KMS-11 (cell line): ENCODE results near the gene SLC7A8.

Experiments
- H2AFZ ChIP-seq: fragments of 200-600 bp; sonication (generic); 2 replicates; pipeline ENCODE4 v1.6.1; 2016; ENCODE audit warnings: antibody characterized with exemption, mixed run types, low read depth
- H3K27ac ChIP-seq: fragments of 200-600 bp; sonication (generic); 2 replicates; pipeline ENCODE4 v1.6.1; 2016; ENCODE audit warnings: mild to moderate bottlenecking, mixed run types
- H3K27me3 ChIP-seq: fragments of 200-600 bp; sonication (generic); 2 replicates; pipeline ENCODE4 v1.6.1; 2017; ENCODE audit warnings: mild to moderate bottlenecking, low read depth, mixed run types, moderate library complexity; ENCODE audit not compliant: insufficient read depth
- H3K36me3 ChIP-seq: fragments of 200-600 bp; sonication (generic); 2 replicates; pipeline ENCODE4 v1.6.1; 2017; ENCODE audit warnings: mild to moderate bottlenecking, mixed run types; ENCODE audit not compliant: insufficient read depth
- H3K4me1 ChIP-seq: fragments of 200-600 bp; sonication (generic); 2 replicates; pipeline ENCODE4 v1.6.1; 2016; ENCODE audit warnings: mild to moderate bottlenecking, low read depth, mixed run types; ENCODE audit not compliant: poor library complexity, severe bottlenecking
- H3K4me2 ChIP-seq: fragments of 200-600 bp; sonication (generic); 2 replicates; pipeline ENCODE4 v1.7.0; 2016; ENCODE audit warnings: mild to moderate bottlenecking, mixed run types
- H3K4me3 ChIP-seq: fragments of 200-600 bp; sonication (generic); IDR thresholded peaks from 2 replicates; pipeline ENCODE4 v1.6.1; 2017; ENCODE audit warnings: low read depth, low read length, mixed read lengths; ENCODE audit not compliant: insufficient read depth
- H3K79me2 ChIP-seq: fragments of 200-600 bp; sonication (generic); 2 replicates; pipeline ENCODE4 v1.6.1; 2016; ENCODE audit warnings: low read depth, mixed run types; ENCODE audit not compliant: insufficient read depth
- H3K9ac ChIP-seq: fragments of 200-600 bp; sonication (generic); 2 replicates; pipeline ENCODE4 v1.6.1; 2016; ENCODE audit warnings: mild to moderate bottlenecking, mixed run types
- H4K20me1 ChIP-seq: fragments of 200-600 bp; sonication (generic); 2 replicates; pipeline ENCODE4 v1.6.1; 2016; ENCODE audit warnings: mild to moderate bottlenecking, mixed run types; ENCODE audit not compliant: insufficient read depth
- TF ChIP-seq, protein P1 (sequence below): fragments of 200-600 bp; sonication (generic); conservative IDR thresholded peaks from 2 replicates; pipeline ENCODE4 v1.6.1; 2017; ENCODE audit warnings: low read depth, mild to moderate bottlenecking, antibody characterized with exemption, low read length, moderate library complexity, mixed read lengths

Gene SLC7A8

DNA sequence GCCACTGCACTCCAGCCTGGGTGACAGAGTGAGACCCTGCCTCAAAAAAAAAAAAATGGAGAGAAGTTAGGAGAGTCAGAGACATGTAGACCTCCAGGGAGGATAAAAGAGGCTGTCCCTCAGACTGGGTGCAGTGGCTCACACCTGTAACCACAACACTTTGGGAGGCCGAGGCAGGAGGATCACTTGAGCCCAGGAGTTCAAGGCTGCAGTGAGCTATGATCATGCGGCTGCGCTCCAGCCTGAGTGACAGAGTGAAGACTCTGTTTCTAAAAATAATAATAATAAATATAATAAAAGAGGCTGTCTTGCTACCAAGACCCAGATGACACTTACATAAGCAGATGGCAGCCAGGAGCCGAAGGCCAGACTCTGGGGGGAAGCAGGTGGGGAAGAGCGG is 18.5 kb downstream of the SLC7A8 start:
- H3K27ac ChIP-seq = no peak overlapping the region
- H3K4me3 ChIP-seq = no peak overlapping the region
- peaks cover 18% of the 10 kb centered on the region for H3K4me1 ChIP-seq
- no peak overlapping the region for H2AFZ ChIP-seq
- TF ChIP-seq, protein P1, sequence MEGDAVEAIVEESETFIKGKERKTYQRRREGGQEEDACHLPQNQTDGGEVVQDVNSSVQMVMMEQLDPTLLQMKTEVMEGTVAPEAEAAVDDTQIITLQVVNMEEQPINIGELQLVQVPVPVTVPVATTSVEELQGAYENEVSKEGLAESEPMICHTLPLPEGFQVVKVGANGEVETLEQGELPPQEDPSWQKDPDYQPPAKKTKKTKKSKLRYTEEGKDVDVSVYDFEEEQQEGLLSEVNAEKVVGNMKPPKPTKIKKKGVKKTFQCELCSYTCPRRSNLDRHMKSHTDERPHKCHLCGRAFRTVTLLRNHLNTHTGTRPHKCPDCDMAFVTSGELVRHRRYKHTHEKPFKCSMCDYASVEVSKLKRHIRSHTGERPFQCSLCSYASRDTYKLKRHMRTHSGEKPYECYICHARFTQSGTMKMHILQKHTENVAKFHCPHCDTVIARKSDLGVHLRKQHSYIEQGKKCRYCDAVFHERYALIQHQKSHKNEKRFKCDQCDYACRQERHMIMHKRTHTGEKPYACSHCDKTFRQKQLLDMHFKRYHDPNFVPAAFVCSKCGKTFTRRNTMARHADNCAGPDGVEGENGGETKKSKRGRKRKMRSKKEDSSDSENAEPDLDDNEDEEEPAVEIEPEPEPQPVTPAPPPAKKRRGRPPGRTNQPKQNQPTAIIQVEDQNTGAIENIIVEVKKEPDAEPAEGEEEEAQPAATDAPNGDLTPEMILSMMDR = no peak
- no peaks in the 10 kb centered on the region for H3K79me2 ChIP-seq
- no peaks in the 10 kb centered on the region for H4K20me1 ChIP-seq
- H3K4me2 ChIP-seq = no peak overlapping the region
- no peaks in the 10 kb centered on the region for H3K27me3 ChIP-seq
- no peaks in the 10 kb centered on the region for H3K36me3 ChIP-seq
- H3K9ac ChIP-seq = no peak overlapping the region

DNA sequence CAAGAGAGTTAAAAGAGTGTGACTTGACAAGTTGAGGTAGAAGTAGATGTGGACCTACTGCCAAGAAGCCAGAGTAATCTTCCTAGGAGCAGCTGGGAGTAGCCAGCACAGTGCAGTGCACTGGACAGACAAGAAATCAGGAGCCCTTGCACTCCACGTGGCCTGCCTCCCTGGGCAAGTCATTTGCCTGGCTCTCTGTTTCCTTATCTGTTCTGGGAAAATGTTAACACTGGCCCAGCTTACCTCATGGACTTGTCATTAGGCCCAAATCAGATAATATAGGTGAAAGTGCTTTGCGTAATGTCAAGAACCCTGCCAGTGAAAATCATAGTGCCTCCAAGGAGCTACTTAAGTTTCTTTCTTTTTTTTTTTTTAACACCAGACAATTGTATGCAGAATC is 19.2 kb downstream of the SLC7A8 start:
- H3K36me3 ChIP-seq = no peaks in the 10 kb centered on the region
- no peak overlapping the region for H3K4me3 ChIP-seq
- no peak overlapping the region for H3K4me2 ChIP-seq
- no peaks in the 10 kb centered on the region for H3K79me2 ChIP-seq
- TF ChIP-seq, protein P1 = no peak
- H2AFZ ChIP-seq = no peak overlapping the region
- H3K27ac ChIP-seq = no peak overlapping the region
- H3K9ac ChIP-seq = no peak overlapping the region
- no peaks in the 10 kb centered on the region for H4K20me1 ChIP-seq
- H3K27me3 ChIP-seq = no peaks in the 10 kb centered on the region
- H3K4me1 ChIP-seq = peaks cover 18% of the 10 kb centered on the region

DNA sequence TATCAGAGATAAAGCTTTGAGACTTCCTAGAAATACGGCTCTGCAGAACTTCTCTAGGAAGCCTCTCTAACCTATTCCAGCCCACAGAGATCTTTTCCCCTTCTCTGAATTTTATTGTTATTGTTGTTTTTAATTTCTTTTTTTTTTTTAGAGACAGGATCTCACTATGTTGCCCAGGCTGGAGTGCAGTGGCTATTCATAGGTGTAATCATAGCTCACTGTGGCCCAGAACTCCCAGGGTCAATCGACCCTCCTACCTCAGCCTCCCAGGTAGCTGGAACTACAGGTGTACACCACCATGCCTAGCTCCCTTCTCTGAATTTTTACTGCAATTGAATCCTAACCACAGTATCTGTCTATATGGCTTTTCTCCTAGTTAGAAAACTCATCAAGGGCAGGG is 19.6 kb downstream of the SLC7A8 start:
- Histone ChIP-seq H3K4me1 (peaks cover 18% of the 10 kb centered on the region), H3K27me3 (no peaks in the 10 kb centered on the region), H3K79me2 (no peaks in the 10 kb centered on the region), H3K4me3 (no peak overlapping the region), H2AFZ (no peak overlapping the region), H3K4me2 (no peak overlapping the region), H3K9ac (no peak overlapping the region), H3K27ac (no peak overlapping the region), H4K20me1 (no peaks in the 10 kb centered on the region), H3K36me3 (no peaks in the 10 kb centered on the region)
- TF ChIP-seq, protein P1 = no peak

DNA sequence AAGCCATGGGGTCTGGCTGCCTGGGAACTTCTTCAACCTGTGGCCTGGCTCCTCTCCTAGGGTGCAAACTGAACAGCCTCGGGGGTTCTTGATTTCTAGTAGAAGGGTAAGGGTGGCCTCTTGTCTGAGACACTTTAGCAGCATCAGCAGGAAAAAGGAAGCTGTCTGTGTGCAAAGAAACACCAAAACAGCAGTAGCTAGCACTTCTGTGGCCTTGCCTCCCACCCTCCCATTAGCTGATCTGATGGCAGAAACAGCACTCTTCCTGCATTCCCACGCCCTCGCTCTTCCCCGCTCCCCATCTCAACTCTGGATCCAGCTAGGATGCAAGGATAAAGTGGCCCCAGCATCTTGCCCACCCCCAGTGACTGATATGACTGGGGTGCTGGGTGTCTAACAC is 20.7 kb downstream of the SLC7A8 start:
- H3K4me2 ChIP-seq = no peak overlapping the region
- TF ChIP-seq, protein P1 = no peak

More for the DNA sequence above, 20.7 kb downstream of the SLC7A8 start:
- Histone ChIP-seq H3K4me1 (peaks cover 18% of the 10 kb centered on the region), H3K36me3 (no peaks in the 10 kb centered on the region), H3K9ac (no peak overlapping the region), H3K27me3 (no peaks in the 10 kb centered on the region), H3K79me2 (no peaks in the 10 kb centered on the region), H3K27ac (no peak overlapping the region), H2AFZ (no peak overlapping the region), H4K20me1 (no peaks in the 10 kb centered on the region), H3K4me3 (no peak overlapping the region)
